Activated CD4-positive, CD25-positive, alpha-beta regulatory T cell treated with anti-CD3 and anti-CD28 coated beads, Interleukin-2, amount 50 U/mL, for 24 hours (primary cell): Measurements from ENCODE around the gene PDE4B.
"Not testable (repeated sequence)": the region's sequence is repeated elsewhere in the genome, so short reads cannot be mapped to it uniquely, and the experiment has no call there.

ENCODE experiments used
- ATAC-seq, 2 donors: fragments of 150-1000 bp; cut with Tn5 transposase; one replicate each; pipeline ENCODE4 v1.10.0; 2021; ENCODE audit warnings: mild to moderate bottlenecking in 1 of 2, moderate library complexity in 1 of 2

The PDE4B gene

GRCh38 chr1:65817891-65818290, 25.2 kb downstream of the PDE4B start:
- ATAC-seq, result no peak

DNA sequence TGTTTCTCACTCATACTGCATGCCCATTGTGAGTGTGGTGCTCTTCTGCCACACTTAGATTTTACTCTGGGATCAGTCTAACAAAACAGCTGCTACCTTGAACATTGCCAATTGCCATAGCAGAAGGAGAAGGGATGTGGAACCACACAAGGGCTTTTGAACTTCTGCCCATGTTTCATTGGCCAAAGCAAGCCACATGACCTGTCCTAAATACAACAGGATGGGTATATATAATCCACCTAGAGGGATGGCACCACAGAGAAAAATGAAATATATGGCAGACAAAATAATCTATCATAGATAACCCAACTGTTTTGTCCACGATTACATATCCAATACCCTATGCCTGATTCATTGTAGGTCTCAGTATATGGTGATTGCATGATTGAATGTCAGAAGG, 26.3 kb downstream of the PDE4B start:
- ATAC-seq, result no peak

DNA sequence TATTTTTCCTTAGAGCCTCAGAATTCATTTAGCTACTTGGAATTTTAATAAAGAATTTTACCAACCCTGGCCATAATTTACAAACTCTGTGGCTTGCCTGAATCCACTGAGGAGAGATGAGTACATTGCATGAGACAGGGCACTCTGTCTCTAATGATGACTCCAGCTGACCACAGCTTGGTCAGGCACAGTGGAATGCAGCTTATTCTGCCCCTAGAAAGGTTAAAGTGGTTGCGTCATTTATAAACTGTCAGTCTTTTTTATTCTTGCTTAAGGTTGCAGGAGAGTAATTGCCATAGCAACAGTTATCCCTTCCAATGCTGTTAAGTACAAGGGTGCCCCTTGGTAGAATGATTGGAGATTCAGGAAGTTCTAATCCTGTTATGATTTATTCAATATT, 28.3 kb downstream of the PDE4B start:
- no peak for ATAC-seq

DNA sequence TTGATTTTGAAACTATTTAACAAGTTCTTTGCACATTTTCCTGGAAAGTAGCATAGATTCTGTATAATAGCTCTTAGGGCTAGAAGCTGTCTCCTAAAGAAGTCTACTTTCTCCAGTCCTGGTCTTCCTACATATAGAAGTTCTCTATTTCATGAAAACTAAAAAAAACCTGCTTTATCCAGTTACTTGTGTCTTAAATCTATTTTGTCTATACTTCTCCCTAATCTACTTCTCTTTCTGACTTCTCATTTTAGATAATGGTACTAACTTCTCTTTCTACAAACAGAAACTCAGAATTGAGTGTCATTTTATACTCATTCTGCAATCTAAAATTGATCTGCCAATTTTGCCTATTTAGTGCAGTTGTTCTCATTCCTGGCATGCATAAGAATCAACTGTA, 28.7 kb downstream of the PDE4B start:
- ATAC-seq, result no peak

GRCh38 chr1:65824103-65824502, 31.4 kb downstream of the PDE4B start:
- no peak for ATAC-seq

DNA sequence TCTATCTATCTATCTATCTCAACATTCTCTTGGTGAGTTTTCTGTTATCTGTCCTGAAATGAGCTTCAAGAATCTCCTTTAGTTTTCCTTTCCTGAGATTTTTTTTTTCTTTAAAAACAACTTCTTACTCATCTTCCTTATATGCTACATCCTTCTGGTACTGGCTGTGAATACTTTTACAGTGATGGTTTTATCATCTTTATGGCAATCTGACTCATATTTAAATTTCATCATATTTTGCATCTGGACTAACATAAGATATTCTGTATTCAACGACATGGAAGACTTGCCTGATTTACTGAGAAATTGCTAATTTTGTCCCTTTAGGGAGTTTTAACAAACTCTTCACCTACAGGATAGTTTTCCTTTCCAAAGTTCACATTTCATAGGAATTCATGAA, 33.0 kb downstream of the PDE4B start:
- no peak for ATAC-seq

GRCh38 chr1:65826782-65827181, 34.1 kb downstream of the PDE4B start:
- ATAC-seq, result no peak

- no peak for ATAC-seq
These were observed 34.7 kb downstream of the PDE4B start for GRCh38 chr1:65827346-65827745.

- ATAC-seq, result peak; percentile 74 to 91
These were observed 37.6 kb downstream of the PDE4B start for GRCh38 chr1:65830306-65830705.

DNA sequence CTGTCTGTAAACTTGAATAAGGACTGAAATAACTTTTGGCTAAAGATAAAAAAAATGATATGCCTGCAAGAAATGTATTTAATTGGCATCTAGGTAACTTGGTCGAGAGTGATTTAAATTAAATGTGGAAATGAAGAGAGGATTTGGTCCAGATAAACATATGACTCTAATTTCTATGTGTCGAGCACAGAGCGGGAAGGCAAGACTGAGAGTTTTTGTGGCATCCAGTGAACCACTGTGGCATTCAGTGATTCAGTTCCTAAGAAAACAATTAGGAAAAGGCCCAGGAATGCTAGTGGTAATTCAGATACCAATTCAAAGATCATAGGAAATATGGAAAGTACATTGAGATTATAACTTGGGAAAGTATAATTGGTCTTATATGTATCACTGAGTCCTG, 39.6 kb downstream of the PDE4B start:
- no peak for ATAC-seq

- no peak for ATAC-seq
These were observed 44.0 kb downstream of the PDE4B start for GRCh38 chr1:65836686-65837085.

DNA sequence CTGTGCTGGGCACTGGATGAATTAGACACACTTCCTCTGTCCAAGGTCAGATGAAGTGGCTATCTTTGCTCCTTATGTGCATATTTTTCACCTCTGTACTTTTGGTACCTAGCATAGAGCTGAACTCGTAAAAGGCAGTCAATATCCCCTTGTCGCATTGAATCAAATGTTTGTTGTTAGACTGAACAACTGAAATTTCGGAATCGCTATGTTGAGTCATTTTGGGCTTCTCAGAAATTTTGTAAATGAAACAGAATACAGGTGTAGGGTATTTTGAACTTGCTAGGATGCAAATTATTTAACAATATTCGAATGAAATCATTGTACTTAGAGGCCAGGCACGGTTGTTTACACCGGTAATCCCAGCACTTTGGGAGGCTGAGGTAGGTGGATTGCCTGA, 48.0 kb downstream of the PDE4B start:
- ATAC-seq, result no peak

- no peak for ATAC-seq
These were observed 51.6 kb downstream of the PDE4B start for GRCh38 chr1:65844296-65844695.

DNA sequence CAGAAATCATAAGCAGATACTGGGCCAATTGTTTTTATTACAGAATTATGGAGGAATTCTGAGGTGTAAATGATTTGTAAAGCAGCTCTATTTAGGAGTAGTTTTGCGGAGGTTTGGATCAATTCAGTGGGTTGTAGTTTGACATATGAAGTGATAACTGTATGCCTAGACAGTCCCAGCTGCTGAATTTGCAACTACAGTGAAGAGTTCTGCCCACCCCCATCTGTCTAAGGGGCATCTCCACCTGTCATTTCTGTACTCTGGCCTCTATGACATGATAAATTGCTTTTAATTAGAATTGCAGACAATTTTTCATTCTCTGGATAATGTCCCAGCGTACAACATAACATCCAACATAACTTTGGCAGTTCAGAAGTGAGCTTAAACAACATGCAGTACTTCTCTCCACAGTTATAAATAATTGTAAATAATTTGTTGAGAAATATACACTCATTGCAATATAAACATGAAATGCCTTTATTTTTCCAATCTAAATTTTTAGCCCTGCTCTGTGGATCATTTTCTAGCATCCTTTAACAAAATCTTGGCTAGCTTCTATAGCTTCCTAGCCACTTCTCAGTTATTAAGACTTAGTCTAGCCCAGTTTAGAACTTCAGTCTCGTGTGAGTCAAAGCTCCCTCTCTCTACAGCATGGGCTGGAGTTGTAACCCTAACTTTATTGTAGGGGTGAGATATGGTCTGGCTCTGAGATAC, 52.3 kb downstream of the PDE4B start:
- no peak for ATAC-seq

DNA sequence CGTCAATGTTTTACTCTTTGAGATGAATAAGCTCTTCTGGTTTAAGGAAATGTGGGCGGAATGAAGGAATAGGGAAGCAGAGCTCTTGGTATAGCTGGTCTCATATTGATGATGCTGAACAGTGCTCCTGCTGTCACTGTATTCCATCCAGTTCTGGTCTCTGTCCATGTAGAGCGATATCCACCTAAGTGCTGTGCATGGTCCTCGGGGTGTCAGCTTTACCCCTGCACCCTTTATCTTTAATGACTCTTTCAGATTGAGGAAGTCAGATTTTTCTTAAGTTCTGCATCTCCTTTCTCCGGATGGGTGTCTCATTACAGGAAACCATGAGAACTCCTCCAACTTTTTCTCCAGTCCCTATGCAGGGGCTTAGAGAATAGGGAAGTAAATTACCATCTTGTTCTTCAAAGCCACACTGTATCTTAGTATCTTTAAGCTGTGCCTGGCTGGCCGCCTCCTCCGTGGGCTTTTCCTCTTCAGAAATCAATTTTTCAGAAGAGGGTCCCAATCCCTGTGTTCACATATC, 52.9 kb downstream of the PDE4B start:
- ATAC-seq, result no peak

- ATAC-seq, result no peak
These were observed 54.2 kb downstream of the PDE4B start for GRCh38 chr1:65846866-65847265.

DNA sequence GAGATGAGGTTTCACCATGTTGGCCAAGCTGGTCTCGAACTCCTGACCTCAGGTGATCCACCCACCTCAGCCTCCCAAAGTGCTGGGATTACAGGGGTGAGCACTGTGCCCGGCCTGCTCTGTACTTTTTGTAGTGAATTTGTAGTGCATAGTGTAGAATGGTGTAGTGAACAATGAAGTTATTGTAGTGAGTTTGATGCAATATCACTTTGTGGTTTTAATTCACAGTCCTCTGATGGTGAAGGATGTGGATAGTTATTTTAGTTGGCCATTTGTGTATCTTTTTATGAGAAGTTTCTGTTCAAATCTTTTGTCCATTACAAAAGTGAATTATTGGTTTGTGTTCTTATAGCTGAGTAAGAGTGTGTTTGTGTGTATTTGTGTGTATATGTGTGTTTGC, 57.6 kb downstream of the PDE4B start:
- ATAC-seq, result no peak

- ATAC-seq, result not testable (repeated sequence)
These were observed 63.9 kb downstream of the PDE4B start for GRCh38 chr1:65856591-65856990.

GRCh38 chr1:65866439-65866838, 73.7 kb downstream of the PDE4B start:
- ATAC-seq, result peak; percentile 41 to 70

DNA sequence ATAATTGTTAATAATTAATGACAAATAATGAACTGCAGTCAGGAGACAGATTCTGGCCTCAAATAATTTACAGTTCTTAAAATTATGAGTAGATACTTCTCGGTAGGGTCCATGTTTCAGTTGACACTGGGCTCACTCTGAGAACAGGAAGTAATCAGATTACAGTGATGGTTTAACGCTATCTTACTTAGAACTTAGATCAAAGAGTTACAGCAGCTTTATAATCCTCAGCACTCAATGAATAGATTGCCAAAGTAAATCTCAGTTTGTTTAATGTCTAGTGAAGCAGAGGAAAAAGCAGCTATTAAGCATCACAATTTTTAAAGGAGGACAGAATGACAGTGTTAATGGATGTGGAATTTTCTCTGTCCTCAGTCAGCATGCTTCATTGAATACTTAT, 79.6 kb downstream of the PDE4B start:
- ATAC-seq, result no peak

DNA sequence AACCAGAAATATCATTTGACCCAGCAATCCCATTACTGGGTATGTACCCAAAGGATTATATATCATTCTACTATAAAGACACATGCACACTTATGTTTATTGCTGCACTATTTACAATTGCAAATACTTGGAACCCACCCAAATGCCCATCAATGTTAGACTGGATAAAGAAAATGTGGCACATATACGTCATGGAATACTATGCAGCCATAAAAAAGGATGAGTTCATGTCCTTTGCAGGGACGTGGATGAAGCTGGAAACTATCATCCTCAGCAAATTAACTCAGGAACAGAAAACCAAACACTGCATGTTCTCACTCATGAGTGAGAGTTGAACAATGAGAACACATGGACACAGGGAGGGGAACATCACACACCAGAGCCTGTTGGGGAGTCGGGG, 85.6 kb downstream of the PDE4B start:
- ATAC-seq, result not testable (repeated sequence)

DNA sequence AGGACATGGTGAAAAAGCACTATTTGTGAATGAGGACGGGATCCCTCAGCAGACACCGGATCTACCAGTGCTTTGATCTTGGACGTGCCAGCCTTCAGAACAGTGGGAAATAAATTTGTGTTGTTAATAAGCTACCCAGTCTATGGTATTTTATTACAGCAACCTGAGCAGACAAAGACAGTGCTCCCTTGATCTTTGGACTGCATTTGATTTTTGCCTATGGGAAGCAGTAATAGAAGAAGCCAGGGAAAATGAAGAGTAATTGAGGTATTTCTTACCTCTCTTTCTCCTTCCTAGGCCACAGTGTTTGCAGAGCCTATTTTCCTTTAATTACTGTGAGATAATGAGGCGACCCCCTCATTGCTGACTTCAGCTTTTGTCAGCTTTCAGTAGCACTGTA, 87.9 kb downstream of the PDE4B start:
- ATAC-seq, result no peak

- no peak for ATAC-seq
These were observed 88.4 kb downstream of the PDE4B start for GRCh38 chr1:65881067-65881594.

DNA sequence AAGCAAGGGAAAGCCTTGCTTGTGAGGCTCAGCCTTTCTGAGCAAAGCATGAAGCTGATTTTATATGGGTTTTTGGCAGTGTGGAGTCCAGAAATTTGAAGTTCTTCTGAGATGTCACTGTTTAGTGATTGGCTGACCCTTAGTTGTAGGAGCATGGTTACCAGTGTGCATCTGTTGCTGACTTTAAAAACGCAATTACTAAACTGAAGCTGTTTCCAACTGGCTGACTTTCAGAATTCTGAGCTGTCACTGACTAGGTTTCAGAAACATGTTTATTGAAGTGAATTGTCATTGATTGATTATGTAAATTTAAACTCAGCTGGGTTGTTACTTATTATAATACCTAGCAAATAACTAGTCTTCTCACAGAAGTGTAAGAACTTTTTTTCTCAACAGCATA, 89.4 kb downstream of the PDE4B start:
- ATAC-seq, result no peak

DNA sequence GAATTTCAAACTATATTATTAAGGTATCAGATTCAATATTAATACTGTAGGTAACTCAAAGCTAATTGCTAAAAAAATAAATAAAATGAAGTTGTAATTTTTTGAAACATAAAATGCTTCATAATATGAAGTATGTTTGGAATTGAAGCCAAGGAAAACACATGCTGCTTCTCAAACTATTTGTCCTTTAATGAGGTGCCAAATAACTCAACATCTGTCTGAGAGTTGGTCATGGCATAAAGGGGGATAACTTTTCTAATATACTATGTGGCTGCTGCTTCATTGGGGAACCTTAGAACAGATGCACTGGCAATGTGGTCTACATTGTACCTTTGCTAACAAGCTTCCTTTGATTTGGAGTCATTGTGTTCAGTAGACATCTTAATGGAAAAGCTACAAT, 96.7 kb downstream of the PDE4B start:
- ATAC-seq, result no peak
